Epithelial cell of esophagus (primary cell): ENCODE results near the gene TMEM176B.
A peak's percentile ranks its signal among the peaks of the same experiment; 100 is the strongest.

Experiments
- DNase-seq: peaks from one replicate; pipeline ENCODE4 v3.0.0; 2010; ENCODE audit warnings: low read depth
- H3K4me3 ChIP-seq: 2 replicates; pipeline ENCODE4 v1.5.1; 2011; ENCODE audit warnings: mild to moderate bottlenecking, low read length, control low read depth
- CTCF ChIP-seq: IDR thresholded peaks from 2 replicates; pipeline ENCODE4 v1.5.1; 2011; ENCODE audit warnings: low read depth, mild to moderate bottlenecking, low read length, control low read depth, inconsistent platforms; ENCODE audit not compliant: insufficient read depth; ENCODE audit errors: missing control alignments

The TMEM176B gene

DNA sequence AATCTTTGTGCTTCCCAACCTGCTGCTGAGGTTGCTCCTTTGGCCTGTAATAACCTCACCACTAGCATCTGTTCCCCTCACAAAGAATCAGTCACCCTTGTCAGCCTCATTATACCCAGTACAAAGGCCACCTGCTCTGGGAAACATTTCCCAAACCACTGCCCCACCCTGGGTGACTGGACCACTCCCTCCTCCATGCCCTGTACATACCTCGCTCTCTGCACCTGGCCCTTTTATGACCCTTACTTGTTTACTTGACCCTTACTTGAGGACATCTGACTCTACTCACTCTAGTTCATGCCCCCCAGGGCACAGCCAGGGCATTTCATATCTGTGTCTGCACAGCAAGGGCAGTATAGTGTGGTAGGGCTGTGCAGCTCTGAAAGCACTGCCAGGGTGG lies 30.8 kb upstream of the TMEM176B start:
- TF ChIP-seq CTCF = no peak
- DNase-seq = no peak
- no peak overlapping the region for H3K4me3 ChIP-seq

DNA sequence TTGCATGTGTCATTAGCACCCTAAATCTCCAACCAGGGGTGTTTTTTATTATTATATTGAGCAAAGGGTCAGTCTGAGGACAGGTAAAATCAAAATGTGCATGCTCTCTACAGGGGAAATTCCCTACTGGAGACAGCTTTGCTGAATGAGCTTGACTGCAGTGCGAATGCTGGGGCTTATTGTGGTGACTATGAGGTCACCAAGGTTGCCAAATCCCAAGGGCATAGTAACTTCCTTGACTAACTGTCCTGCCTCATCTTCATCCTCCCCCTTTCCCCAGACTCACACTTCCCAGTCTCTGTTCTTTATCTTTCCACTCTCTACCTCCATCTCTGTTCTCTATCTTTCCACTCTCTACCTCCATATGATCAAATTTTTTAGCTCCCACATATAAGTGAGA lies 29.3 kb upstream of the TMEM176B start:
- no peak for DNase-seq
- no peak for TF ChIP-seq CTCF
- H3K4me3 ChIP-seq = no peak overlapping the region

- no peak for DNase-seq
- no peak for TF ChIP-seq CTCF
- no peak overlapping the region for H3K4me3 ChIP-seq
Measured at GRCh38 chr7:150828384-150828783, 28.2 kb upstream of the TMEM176B start.

DNA sequence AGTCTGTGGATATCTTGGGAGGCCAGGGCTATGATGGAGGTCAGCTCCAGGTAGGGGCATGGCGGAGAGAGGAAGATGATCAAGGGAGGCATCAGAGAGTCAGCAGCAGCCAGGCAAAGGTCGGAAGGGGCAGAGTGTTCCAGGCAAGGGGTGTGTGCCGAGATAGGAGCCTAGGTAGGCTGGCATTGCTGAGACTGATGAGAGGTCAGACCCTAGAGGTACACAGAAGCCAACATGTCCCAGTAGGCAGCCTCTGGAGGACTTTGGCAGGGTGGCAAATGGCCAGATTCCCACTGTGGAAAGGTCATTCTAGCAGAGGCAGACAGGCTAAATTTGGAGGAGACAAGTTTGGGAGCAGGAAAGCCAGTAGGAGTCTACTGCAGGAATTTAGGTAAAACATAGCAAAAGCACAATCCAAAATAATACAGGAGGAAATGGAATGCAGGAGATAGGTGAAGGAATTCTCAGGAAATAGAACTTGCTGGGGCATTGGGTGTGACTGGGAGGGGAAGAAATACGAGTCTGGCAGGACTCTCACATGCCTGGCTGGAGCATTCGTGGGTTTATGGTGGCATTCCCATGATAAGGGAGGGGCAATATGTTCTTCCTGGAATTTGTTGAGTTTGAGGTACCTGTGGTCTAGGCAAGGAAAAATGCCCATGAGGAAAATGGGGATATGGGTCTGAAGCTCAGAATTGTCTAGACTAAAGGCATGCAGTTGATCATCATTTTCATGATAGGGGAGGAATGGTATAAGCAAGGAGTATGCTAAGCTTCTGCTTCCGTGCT lies 26.1 kb upstream of the TMEM176B start:
- peak; percentile 6 for DNase-seq
- H3K4me3 ChIP-seq = no peak overlapping the region
- TF ChIP-seq CTCF = no peak

GRCh38 chr7:150824379-150825177 lies 24.4 kb upstream of the TMEM176B start:
- no peak for TF ChIP-seq CTCF
- H3K4me3 ChIP-seq = no peak overlapping the region
- DNase-seq = no peak

DNA sequence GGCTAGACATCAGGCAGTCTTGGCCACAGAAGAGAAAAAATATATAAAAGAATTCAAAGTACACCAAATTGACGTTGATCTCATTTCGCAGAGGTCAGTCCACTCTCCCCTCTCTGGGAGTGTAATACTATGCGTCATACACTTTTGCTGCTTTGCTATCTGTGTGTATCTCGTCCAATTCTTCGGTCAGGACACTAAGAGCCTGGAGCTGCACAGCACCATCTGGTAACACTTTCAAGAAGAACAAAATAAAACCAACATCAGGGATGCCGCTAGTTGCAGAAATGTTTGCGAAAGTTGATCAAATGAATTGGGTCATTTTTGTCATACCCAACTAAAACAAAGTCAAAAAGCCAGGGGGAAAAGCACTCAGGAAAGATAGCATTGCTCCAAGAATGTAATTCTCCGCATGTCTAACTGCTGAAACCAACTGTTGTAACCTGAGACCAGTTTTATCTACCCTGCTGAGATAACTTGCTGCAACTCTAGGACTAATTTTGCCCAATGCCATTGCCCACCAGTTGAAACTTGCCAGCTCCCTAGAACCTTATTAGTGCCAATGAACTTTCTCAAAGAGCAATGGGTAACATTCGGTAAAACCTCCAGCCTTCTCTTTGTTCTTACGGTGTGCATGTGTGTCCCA lies 23.4 kb upstream of the TMEM176B start:
- no peak for TF ChIP-seq CTCF
- DNase-seq = no peak
- H3K4me3 ChIP-seq = no peak overlapping the region

DNA sequence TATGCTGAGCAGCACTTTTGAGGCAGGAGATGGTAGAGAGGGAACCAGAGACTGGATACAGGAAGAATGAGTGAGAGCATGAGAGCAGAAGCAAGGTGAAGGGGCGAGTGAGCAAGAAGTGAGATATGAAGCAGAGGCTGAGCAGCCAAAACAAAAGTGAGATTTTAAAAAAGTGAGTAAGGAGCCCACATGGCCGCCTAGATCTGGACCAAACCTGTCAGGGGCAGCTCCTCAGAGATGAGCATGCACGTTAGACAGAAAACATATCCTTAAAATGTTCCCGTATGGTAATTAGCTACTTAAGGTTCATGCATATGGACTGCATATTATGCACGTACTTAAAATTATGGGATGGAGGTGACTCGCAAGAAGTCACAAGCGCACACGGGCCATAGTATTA lies 22.9 kb upstream of the TMEM176B start:
- no peak for TF ChIP-seq CTCF
- no peak overlapping the region for H3K4me3 ChIP-seq
- no peak for DNase-seq
